Hepatic stellate cell (primary cell): ENCODE measurements around the gene KCNQ1OT1.

Experiments
- DNase-seq: peaks from one replicate; pipeline ENCODE4 v3.0.0; 2011; ENCODE audit warnings: low spot score

Gene KCNQ1OT1

GRCh38 chr11:2699531-2700414, at the start of gene KCNQ1OT1:
KCNQ1OT1 (minus strand) TSS chr11:2699994.
- peak; percentile 100 for DNase-seq

DNA sequence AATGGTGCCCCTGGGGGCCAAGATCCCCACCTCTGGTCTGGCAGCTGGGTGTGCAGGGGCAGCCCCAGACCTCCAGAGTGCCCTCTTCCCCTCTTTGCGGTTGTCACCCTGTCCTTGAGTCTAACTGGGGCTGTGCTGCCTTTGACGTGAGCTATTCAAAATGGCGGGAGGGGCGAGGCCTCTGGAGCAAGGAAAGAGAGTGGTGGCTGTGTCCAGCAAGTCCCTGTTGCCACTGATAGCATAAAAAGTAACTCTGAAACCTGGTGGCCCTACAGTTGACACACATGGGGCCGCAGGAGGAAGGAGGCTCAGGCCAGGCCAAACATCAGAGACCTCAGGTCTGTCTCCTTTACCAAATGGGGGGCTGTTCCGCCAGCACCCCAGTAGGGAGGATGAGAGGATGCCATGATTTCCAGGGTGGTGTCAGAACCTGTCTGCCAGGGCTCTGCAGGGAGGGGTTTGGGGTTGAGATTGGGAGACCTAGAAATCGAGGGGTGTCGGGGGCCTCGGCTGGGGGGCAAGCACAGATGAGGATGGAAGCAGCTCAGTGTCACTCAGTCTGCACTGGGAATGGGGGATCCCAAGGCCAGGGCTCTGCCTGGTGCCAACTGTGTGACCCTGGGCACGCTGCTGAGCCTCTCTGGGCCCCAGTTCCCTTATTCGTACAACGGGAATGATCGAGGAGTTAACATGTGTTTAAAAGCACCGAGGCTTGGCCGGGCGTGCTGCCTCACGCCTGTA, 49.2 kb upstream of the KCNQ1OT1 start:
- DNase-seq, result no peak

GRCh38 chr11:2748061-2748813, 48.4 kb upstream of the KCNQ1OT1 start:
- no peak for DNase-seq

GRCh38 chr11:2747248-2748027, 47.6 kb upstream of the KCNQ1OT1 start:
- no peak for DNase-seq

- DNase-seq, result no peak
Measured at GRCh38 chr11:2746401-2747247, 46.8 kb upstream of the KCNQ1OT1 start.

- no peak for DNase-seq
Measured at GRCh38 chr11:2745511-2745910, 45.7 kb upstream of the KCNQ1OT1 start.

- no peak for DNase-seq
Measured at GRCh38 chr11:2744166-2744565, 44.4 kb upstream of the KCNQ1OT1 start.

GRCh38 chr11:2743427-2744110, 43.8 kb upstream of the KCNQ1OT1 start:
- no peak for DNase-seq

DNA sequence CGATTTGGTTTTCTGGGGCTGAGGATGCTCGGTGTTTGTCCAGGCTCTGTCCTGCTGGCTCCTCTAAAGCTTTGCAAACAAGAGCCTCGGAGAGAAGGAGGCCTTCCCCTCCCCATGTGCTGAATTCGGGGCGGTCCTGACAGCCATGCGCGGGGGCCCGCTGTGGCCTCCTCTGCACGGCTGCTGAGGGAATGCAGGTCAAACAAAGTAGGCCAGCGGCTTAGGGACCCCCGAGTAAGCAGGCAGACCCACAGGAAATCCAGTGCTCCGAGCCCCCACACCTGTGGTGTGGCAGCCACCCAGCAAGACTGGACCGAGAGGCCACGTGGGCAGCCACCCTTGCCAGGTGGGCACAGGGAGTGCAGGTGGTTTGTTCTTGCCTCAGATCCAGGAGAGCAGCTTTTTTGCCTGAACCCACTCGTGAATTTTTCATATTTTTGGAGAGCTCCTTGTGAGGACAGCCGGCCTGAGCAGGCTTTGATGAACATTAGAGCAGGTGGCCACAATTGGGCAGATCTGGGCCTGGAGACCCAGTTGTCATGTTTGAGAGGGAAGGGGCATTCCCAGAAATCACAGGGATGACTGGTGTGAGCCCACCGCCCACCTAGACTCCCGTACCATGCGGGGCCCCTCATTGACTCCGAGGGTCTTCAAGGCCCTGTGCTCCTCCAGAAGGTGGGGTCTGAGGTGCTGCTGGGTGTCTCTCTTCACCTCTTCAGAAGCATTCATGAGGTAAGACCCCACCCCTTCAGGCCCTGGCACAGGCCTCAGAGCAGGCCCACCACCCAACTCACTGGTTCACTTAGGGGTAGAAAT, 43.0 kb upstream of the KCNQ1OT1 start:
- no peak for DNase-seq

- DNase-seq, result no peak
Measured at GRCh38 chr11:2742201-2742600, 42.4 kb upstream of the KCNQ1OT1 start.

DNA sequence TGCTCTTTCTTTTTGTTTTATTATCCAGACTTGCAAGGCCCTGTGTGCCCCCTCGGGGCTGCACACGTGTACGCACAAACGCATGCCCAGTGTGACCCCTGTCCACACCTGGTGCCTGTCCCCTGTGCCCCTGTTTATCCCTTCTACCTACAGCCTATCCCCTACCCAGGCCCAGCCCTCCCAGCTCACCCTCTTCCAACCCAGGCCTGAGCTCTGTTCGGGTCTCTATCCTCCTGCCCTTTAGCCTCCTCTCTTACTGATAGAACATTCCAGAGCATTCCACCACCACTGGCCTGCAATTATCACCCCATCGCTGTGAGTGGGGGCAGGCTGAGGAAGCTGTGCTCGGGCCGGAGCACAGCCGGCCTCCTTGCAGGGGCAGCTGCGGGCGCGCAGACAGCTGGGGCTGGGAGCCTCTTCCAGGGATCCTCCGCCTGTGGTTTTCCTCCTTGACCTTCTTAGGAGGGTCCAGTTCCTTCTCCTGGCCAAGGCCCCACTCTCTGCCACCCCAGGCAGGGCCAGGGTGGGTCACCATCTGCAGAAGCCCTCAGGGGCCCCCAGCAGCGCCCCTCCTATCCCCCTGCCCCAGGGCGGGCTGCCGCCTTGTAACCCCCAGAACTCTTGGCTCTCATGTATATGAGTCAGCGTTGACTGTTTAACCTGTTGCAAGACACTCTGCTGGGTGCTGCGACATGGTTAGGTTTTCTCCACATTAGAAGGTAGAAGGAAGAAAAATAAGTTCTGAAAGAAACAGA, 41.8 kb upstream of the KCNQ1OT1 start:
- DNase-seq, result no peak

- no peak for DNase-seq
Measured at GRCh38 chr11:2741006-2741376, 41.2 kb upstream of the KCNQ1OT1 start.

- DNase-seq, result no peak
Measured at GRCh38 chr11:2740275-2740940, 40.6 kb upstream of the KCNQ1OT1 start.

- DNase-seq, result no peak
Measured at GRCh38 chr11:2739531-2740274, 39.9 kb upstream of the KCNQ1OT1 start.

GRCh38 chr11:2738551-2739431, 39.0 kb upstream of the KCNQ1OT1 start:
- DNase-seq, result no peak

DNA sequence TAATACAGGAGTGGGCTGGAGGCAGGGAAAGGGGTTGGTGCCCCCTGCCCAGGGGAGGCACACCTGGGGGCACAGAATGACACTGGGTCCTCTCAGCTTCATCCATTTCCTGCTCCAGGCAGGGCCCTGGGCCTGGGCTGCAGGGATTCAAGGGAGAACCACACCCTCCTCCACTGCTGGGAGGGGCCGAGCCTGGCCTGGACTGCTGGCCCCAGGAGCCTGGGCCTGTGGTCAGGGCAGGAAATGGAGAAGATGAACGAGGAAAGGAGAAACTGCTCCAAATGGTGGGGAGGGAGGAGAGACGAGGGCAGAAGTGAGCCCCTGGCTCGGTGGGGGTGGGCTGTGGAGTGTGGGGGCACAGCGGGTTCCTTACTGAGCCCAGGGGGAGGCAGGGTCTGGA, 38.1 kb upstream of the KCNQ1OT1 start:
- DNase-seq, result no peak
